ENCODE results near the gene RAB12. TPM values are rescaled to one million over a fixed set of nuclear protein-coding genes. Genes with fewer than 3 reads are reported as not detected.

Gene RAB12
- total RNA-seq, 4 donors from 2014 or later: 21.4 to 37.1 (median 28.4) TPM

GRCh38 chr18:8661754-8662559, 52.7 kb downstream of the RAB12 start:
- no peaks in the 10 kb centered on the region for H3K9me3 ChIP-seq
- H3K27me3 ChIP-seq: no peaks in the 10 kb centered on the region
- no peak overlapping the region for H3K27ac ChIP-seq
- H3K36me3 ChIP-seq: no peaks in the 10 kb centered on the region
- TF ChIP-seq POLR2A (IDR thresholded peaks at IDR 0.05) (no peak), CTCF (IDR thresholded peaks at IDR 0.05) (no peak)
- no peak overlapping the region for H3K4me3 ChIP-seq
- no peaks in the 10 kb centered on the region for H3K4me1 ChIP-seq
- DNase-seq: no peak

GRCh38 chr18:8662560-8663255, 53.5 kb downstream of the RAB12 start:
- no peak for DNase-seq
- H3K9me3 ChIP-seq: no peaks in the 10 kb centered on the region

GRCh38 chr18:8667846-8668245, 58.6 kb downstream of the RAB12 start:
- TF ChIP-seq POLR2A (IDR thresholded peaks at IDR 0.05) (no peak), CTCF (IDR thresholded peaks at IDR 0.05) (no peak)
- no peaks in the 10 kb centered on the region for H3K27me3 ChIP-seq
- H3K36me3 ChIP-seq: no peaks in the 10 kb centered on the region
- H3K9me3 ChIP-seq: no peaks in the 10 kb centered on the region
- no peaks in the 10 kb centered on the region for H3K4me1 ChIP-seq
- no peak for DNase-seq
- H3K27ac ChIP-seq: no peak overlapping the region
- H3K4me3 ChIP-seq: no peak overlapping the region

More at GRCh38 chr18:8662560-8663255, 53.5 kb downstream of the RAB12 start:
- H3K36me3 ChIP-seq: no peaks in the 10 kb centered on the region
- H3K27ac ChIP-seq: no peak overlapping the region
- H3K27me3 ChIP-seq: no peaks in the 10 kb centered on the region
- H3K4me1 ChIP-seq: no peaks in the 10 kb centered on the region
- no peak overlapping the region for H3K4me3 ChIP-seq
- TF ChIP-seq POLR2A (IDR thresholded peaks at IDR 0.05): no peak
- TF ChIP-seq CTCF (IDR thresholded peaks at IDR 0.05): no peak

- H3K27ac ChIP-seq: no peak overlapping the region
These were observed 59.1 kb downstream of the RAB12 start for GRCh38 chr18:8668381-8668780.

GRCh38 chr18:8669571-8669970, 60.3 kb downstream of the RAB12 start:
- Histone ChIP-seq H3K27me3 (no peaks in the 10 kb centered on the region), H3K36me3 (no peaks in the 10 kb centered on the region), H3K27ac (no peak overlapping the region), H3K4me3 (no peak overlapping the region), H3K9me3 (no peaks in the 10 kb centered on the region), H3K4me1 (no peaks in the 10 kb centered on the region)
- no peak for DNase-seq
- TF ChIP-seq CTCF (IDR thresholded peaks at IDR 0.05): no peak
- no peak for TF ChIP-seq POLR2A (IDR thresholded peaks at IDR 0.05)

More at GRCh38 chr18:8668381-8668780, 59.1 kb downstream of the RAB12 start:
- H3K9me3 ChIP-seq: no peaks in the 10 kb centered on the region
- no peak overlapping the region for H3K4me3 ChIP-seq
- no peaks in the 10 kb centered on the region for H3K27me3 ChIP-seq
- no peaks in the 10 kb centered on the region for H3K4me1 ChIP-seq
- no peaks in the 10 kb centered on the region for H3K36me3 ChIP-seq
- no peak for TF ChIP-seq CTCF (IDR thresholded peaks at IDR 0.05)
- no peak for DNase-seq
